ENCODE data around the gene KIF1B. TPM values are rescaled to one million over a fixed set of nuclear protein-coding genes. Genes with fewer than 3 reads are reported as not detected.
A peak's percentile ranks its signal among the peaks of the same experiment; 100 is the strongest.

KIF1B gene
- total RNA-seq, 1 experiment from 2014 or later, result 57.7 TPM

GRCh38 chr1:10252508-10252907, 42.1 kb downstream of the KIF1B start:
- H3K9me3 ChIP-seq (ENCODE audit: control insufficient read depth, low read depth, low read length), result no peaks in the 10 kb centered on the region
- H3K14ac ChIP-seq (ENCODE audit: insufficient read depth, low read length), result no peak overlapping the region
- H3K79me1 ChIP-seq (ENCODE audit: insufficient read depth, low read depth, low read length, poor library complexity, severe bottlenecking), result peaks cover 19% of the 10 kb centered on the region
- Mint-ChIP-seq H3K4me3 (no peak overlapping the region), H3K27me3 (ENCODE audit: low read depth) (no peaks in the 10 kb centered on the region; the same call in 1 of the 2 replicates), H3K27ac (peak overlapping the region in 2 of 3 experiments; percentile 39 to 58; a peak in 5 of 7 replicates), H3K36me3 (ENCODE audit: insufficient read depth in 1 of 3, low read depth in 3 of 3) (peaks cover 15 to 22% (median 15%) of the 10 kb centered on the region in 3 experiments; a peak in 6 of 7 replicates), H3K9me3 (no peaks in the 10 kb centered on the region), H3K4me1 (no peaks in the 10 kb centered on the region)
- no peak overlapping the region for H3K23ac ChIP-seq (ENCODE audit: insufficient read length, low read depth, low read length)
- no peak for TF ChIP-seq CTCF (conservative IDR thresholded peaks at IDR 0.05)
- H3K9ac ChIP-seq (ENCODE audit: extremely low read depth, insufficient read length, low read length), result no peak overlapping the region
- no CpG with 5 or more reads among the region's 6 CpGs for whole genome bisulfite sequencing (ENCODE audit: extremely low coverage, insufficient read length, low lambda C conversion rate)
- H2BK20ac ChIP-seq (ENCODE audit: low read depth, low read length, poor library complexity, severe bottlenecking), result no peak overlapping the region
- H3K79me2 ChIP-seq (ENCODE audit: insufficient read depth, low read length), result peaks cover 11% of the 10 kb centered on the region; the same call in 1 of the 2 replicates
- no peaks in the 10 kb centered on the region for H3K4me1 ChIP-seq (ENCODE audit: insufficient read depth, low read length)
- H3T11ph ChIP-seq (ENCODE audit: low read length), result no peak overlapping the region
- H2BK120ac ChIP-seq (ENCODE audit: low read depth, low read length, poor library complexity, severe bottlenecking), result no peak overlapping the region
- H3K18ac ChIP-seq (ENCODE audit: insufficient read length, low read depth, low read length), result no peak overlapping the region
- DNase-seq, result no peak
- H2BK5ac ChIP-seq (ENCODE audit: insufficient read length, low read length), result no peak overlapping the region
- H4K20me1 ChIP-seq (ENCODE audit: control insufficient read depth, insufficient read depth, insufficient read length), result no peaks in the 10 kb centered on the region
- no peak overlapping the region for H3K27ac ChIP-seq (ENCODE audit: insufficient read length, low read depth, low read length)
- no peak overlapping the region for H2BK15ac ChIP-seq (ENCODE audit: low read depth, low read length)
- no peak overlapping the region for H3K4me2 ChIP-seq (ENCODE audit: insufficient read depth, insufficient read length, low read length)
- H3K56ac ChIP-seq (ENCODE audit: insufficient read length, low read depth, low read length), result no peak overlapping the region
- H3K4ac ChIP-seq (ENCODE audit: low read depth, low read length), result no peak overlapping the region
- H3K23me2 ChIP-seq (ENCODE audit: insufficient read length, low read depth, low read length, poor library complexity, severe bottlenecking), result no peaks in the 10 kb centered on the region
- no peak overlapping the region for H2AFZ ChIP-seq (ENCODE audit: low read length)
- H4K8ac ChIP-seq (replicated peaks; ENCODE audit: insufficient read length, low read depth, low read length), result no peak overlapping the region
- H4K5ac ChIP-seq (ENCODE audit: insufficient read length, low read depth, low read length), result no peak overlapping the region
- H3K27me3 ChIP-seq (ENCODE audit: insufficient read depth, low read length), result no peaks in the 10 kb centered on the region
- H2BK12ac ChIP-seq (ENCODE audit: insufficient read length, low read depth, low read length), result no peak overlapping the region
- no peak overlapping the region for H4K91ac ChIP-seq (ENCODE audit: insufficient read length, low read depth, low read length)
- H2AK5ac ChIP-seq (ENCODE audit: insufficient read length, low read length), result no peak overlapping the region
